HG03139 (cell line): ENCODE measurements around the gene ABCG2.
A peak's percentile ranks its signal among the peaks of the same experiment; 100 is the strongest.
"Not testable (repeated sequence)": the region's sequence is repeated elsewhere in the genome, so short reads cannot be mapped to it uniquely, and the experiment has no call there.

Experiments
- ATAC-seq: cut with Tn5 transposase; IDR thresholded peaks from one replicate; pipeline ENCODE4 v1.9.1; 2021; ENCODE audit not compliant: unreplicated experiment

ABCG2 gene

GRCh38 chr4:88169298-88169697 lies 10.9 kb upstream of the ABCG2 start:
- no peak for ATAC-seq

- ATAC-seq = no peak
These were observed 8.2 kb upstream of the ABCG2 start for GRCh38 chr4:88166608-88167007.

- no peak for ATAC-seq
These were observed 4.9 kb upstream of the ABCG2 start for GRCh38 chr4:88163336-88163735.

- no peak for ATAC-seq
These were observed 4.2 kb upstream of the ABCG2 start for GRCh38 chr4:88162626-88163025.

- ATAC-seq = no peak
These were observed 838 bp upstream of the ABCG2 start for GRCh38 chr4:88159229-88159725.

GRCh38 chr4:88158038-88158488 lies 376 bp downstream of the ABCG2 start:
- ATAC-seq = peak; percentile 30

GRCh38 chr4:88152331-88152730 lies 6.1 kb downstream of the ABCG2 start:
- ATAC-seq = not testable (repeated sequence)

- ATAC-seq = no peak
These were observed 9.9 kb downstream of the ABCG2 start for GRCh38 chr4:88148560-88148959.

- no peak for ATAC-seq
These were observed 10.6 kb downstream of the ABCG2 start for GRCh38 chr4:88147799-88148217.

GRCh38 chr4:88146891-88147290 lies 11.5 kb downstream of the ABCG2 start:
- no peak for ATAC-seq

- no peak for ATAC-seq
These were observed 13.6 kb downstream of the ABCG2 start for GRCh38 chr4:88144866-88145300.

- ATAC-seq = no peak
These were observed 14.4 kb downstream of the ABCG2 start for GRCh38 chr4:88144048-88144447.

GRCh38 chr4:88143504-88143903 lies 14.9 kb downstream of the ABCG2 start:
- no peak for ATAC-seq

- ATAC-seq = no peak
These were observed 19.9 kb downstream of the ABCG2 start for GRCh38 chr4:88138561-88138960.

- ATAC-seq = no peak
These were observed 21.3 kb downstream of the ABCG2 start for GRCh38 chr4:88137112-88137511.

GRCh38 chr4:88136249-88136648 lies 22.2 kb downstream of the ABCG2 start:
- ATAC-seq = no peak

- ATAC-seq = no peak
These were observed 23.1 kb downstream of the ABCG2 start for GRCh38 chr4:88135356-88135663.

- ATAC-seq = no peak
These were observed 23.7 kb downstream of the ABCG2 start for GRCh38 chr4:88134536-88135355.

- ATAC-seq = no peak
These were observed 24.3 kb downstream of the ABCG2 start for GRCh38 chr4:88134111-88134510.

GRCh38 chr4:88130544-88131305 lies 27.7 kb downstream of the ABCG2 start:
- ATAC-seq = no peak

- no peak for ATAC-seq
These were observed 28.4 kb downstream of the ABCG2 start for GRCh38 chr4:88130003-88130402.

- ATAC-seq = not testable (repeated sequence)
These were observed 36.2 kb downstream of the ABCG2 start for GRCh38 chr4:88122260-88122659.
